Vagina (tissue), 2 donors: Measurements from ENCODE around the gene TRPV6.

Experiments
- POLR2A ChIP-seq, 2 donors: fragments of 450-650 bp; IDR thresholded peaks; one replicate each; pipeline ENCODE4 v1.6.1; 2017; ENCODE audit warnings: antibody characterized with exemption in 2 of 2, mild to moderate bottlenecking in 2 of 2, moderate library complexity in 2 of 2
- TF ChIP-seq, protein P1 (sequence below), 3 experiments: fragments of 450-650 bp in 2 of 3; fragments of 200-600 bp in 1 of 3; sonication (generic) in 1 of 3; IDR thresholded peaks; one replicate each; pipeline ENCODE4 v1.5.1; 2017 to 2019; ENCODE audit warnings: antibody characterized with exemption in 3 of 3, mild to moderate bottlenecking in 2 of 3, moderate library complexity in 2 of 3

DNA sequence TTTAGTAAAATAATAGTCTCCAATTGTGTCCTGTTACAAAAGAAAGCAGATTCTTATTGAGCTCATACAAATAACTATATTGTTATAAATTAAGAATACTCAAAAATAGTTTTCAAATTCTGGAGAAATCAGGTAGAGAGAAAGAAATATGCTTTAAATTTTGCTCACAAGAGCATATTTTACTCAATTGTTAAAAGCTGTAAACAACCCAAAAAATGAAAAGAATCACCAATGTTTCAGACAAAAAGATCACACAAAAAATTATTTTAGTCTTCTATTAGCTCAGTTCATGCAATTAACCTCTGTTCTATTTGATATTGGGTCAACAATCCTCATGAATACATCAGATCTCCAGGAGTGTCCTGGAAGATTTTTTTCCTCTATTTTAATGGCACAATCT lies 18.6 kb upstream of the TRPV6 start:
- TF ChIP-seq, protein P1, sequence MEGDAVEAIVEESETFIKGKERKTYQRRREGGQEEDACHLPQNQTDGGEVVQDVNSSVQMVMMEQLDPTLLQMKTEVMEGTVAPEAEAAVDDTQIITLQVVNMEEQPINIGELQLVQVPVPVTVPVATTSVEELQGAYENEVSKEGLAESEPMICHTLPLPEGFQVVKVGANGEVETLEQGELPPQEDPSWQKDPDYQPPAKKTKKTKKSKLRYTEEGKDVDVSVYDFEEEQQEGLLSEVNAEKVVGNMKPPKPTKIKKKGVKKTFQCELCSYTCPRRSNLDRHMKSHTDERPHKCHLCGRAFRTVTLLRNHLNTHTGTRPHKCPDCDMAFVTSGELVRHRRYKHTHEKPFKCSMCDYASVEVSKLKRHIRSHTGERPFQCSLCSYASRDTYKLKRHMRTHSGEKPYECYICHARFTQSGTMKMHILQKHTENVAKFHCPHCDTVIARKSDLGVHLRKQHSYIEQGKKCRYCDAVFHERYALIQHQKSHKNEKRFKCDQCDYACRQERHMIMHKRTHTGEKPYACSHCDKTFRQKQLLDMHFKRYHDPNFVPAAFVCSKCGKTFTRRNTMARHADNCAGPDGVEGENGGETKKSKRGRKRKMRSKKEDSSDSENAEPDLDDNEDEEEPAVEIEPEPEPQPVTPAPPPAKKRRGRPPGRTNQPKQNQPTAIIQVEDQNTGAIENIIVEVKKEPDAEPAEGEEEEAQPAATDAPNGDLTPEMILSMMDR (IDR thresholded peaks at IDR 0.05): no peak
- no peak for TF ChIP-seq POLR2A (IDR thresholded peaks at IDR 0.05)
